GM10248 (cell line): Measurements from ENCODE around the gene SEMA3F.
A peak's percentile ranks its signal among the peaks of the same experiment; 100 is the strongest.
"Not testable (repeated sequence)": the region's sequence is repeated elsewhere in the genome, so short reads cannot be mapped to it uniquely, and the experiment has no call there.

Experiments
- CTCF ChIA-PET: fragments of 300-600 bp; sonication (Branson Sonifier 250); formaldehyde crosslinking; extraction: SDS; loops from one replicate; lab custom pipeline; 2021; ENCODE audit warnings: antibody characterized with exemption; lab: Yijun Ruan, JAX
- POLR2A ChIA-PET: fragments of 350-650 bp; sonication (Branson Sonifier 250); formaldehyde crosslinking; extraction: SDS; loops from one replicate; lab custom pipeline; 2020; ENCODE audit warnings: antibody characterized with exemption; lab: Yijun Ruan, JAX
- DNase-seq: peaks from one replicate; pipeline ENCODE4 v3.0.0; 2012; ENCODE audit errors: extremely low spot score
- CTCF ChIP-seq: IDR thresholded peaks from 2 replicates; pipeline ENCODE4 v1.5.1; 2012; ENCODE audit warnings: mild to moderate bottlenecking, low read depth; ENCODE audit errors: extremely low read depth, missing control alignments, control extremely low read depth

Gene SEMA3F

GRCh38 chr3:50226888-50227389 is 71.8 kb downstream of the SEMA3F start:
- DNase-seq: peak; percentile 51
- POLR2A ChIA-PET: interaction anchor here (0.5 to 0.8 kb wide), 6 partner anchors 9 to 1378 kb away, joined by 3 to 4 read pairs (median 3); partner anchors contain the start of genes GNAI2 and UBA7
- TF ChIP-seq CTCF: peak; percentile 11
- CTCF ChIA-PET: interaction anchor here (0.7 to 26.7 kb wide), 21 partner anchors 9 to 424 kb away, joined by 3 to 393 read pairs (median 10); partner anchors contain the start of genes GNAI2, GNAT1, INKA1 and MON1A

GRCh38 chr3:50227390-50228183 is 72.5 kb downstream of the SEMA3F start:
- ChIA-PET POLR2A (interaction anchor here (0.5 to 0.6 kb wide), 2 partner anchors 31 to 1378 kb away, joined by 3 to 11 read pairs; no protein-coding TSS in a partner anchor), CTCF (interaction anchor here (0.9 to 26.7 kb wide), 16 partner anchors 8 to 297 kb away, joined by 3 to 393 read pairs (median 17); partner anchors contain the start of genes GNAI2, GNAT1, HYAL3 and MON1A)
- DNase-seq: peak; percentile 94
- TF ChIP-seq CTCF: peak; percentile 82

- CTCF ChIA-PET: interaction anchor here (1.5 to 26.7 kb wide), 9 partner anchors 9 to 107 kb away, joined by 3 to 393 read pairs (median 25); partner anchors contain the start of genes GNAT1, HYAL3 and NAA80
- POLR2A ChIA-PET: interaction anchor here (0.6 kb wide), 1 partner anchor 30 kb away, joined by 11 read pairs; no protein-coding TSS in a partner anchor
- DNase-seq: not testable (repeated sequence)
Measured at GRCh38 chr3:50228184-50228763, 73.2 kb downstream of the SEMA3F start.

GRCh38 chr3:50229490-50229889 is 74.4 kb downstream of the SEMA3F start:
- POLR2A ChIA-PET: no interaction called here
- DNase-seq: no peak
- CTCF ChIA-PET: interaction anchor here (1.5 to 26.7 kb wide), 6 partner anchors 13 to 109 kb away, joined by 3 to 393 read pairs (median 74); partner anchors contain the start of gene GNAT1
- no peak for TF ChIP-seq CTCF

GRCh38 chr3:50230104-50230793 is 75.1 kb downstream of the SEMA3F start:
- ChIA-PET CTCF (interaction anchor here (1.0 to 26.7 kb wide), 7 partner anchors 14 to 314 kb away, joined by 3 to 393 read pairs (median 59); partner anchors contain the start of gene GNAT1), POLR2A (no interaction called here)
- DNase-seq: no peak
- no peak for TF ChIP-seq CTCF

- no peak for DNase-seq
- ChIA-PET POLR2A (no interaction called here), CTCF (interaction anchor here (1.0 to 26.7 kb wide), 6 partner anchors 15 to 313 kb away, joined by 3 to 393 read pairs (median 46); partner anchors contain the start of gene GNAT1)
- TF ChIP-seq CTCF: no peak
Measured at GRCh38 chr3:50230794-50231125, 75.6 kb downstream of the SEMA3F start.
